Gastrocnemius medialis (tissue), 4 donors: ENCODE results near the gene CMTM6.

Experiments used
- POLR2A ChIP-seq, 2 donors: fragments of 450-650 bp; IDR thresholded peaks; one replicate each; pipeline ENCODE4 v1.6.1; 2017; ENCODE audit warnings: antibody characterized with exemption in 2 of 2, mild to moderate bottlenecking in 2 of 2, moderate library complexity in 2 of 2
- TF ChIP-seq, protein P1 (sequence below), 5 experiments: fragments of 450-650 bp in 3 of 5; fragments of 200-600 bp in 2 of 5; sonication (generic) in 2 of 5; IDR thresholded peaks in 4 of 5; conservative IDR thresholded peaks in 1 of 5; 1 replicate in 4 of 5; 2 replicates in 1 of 5; pipeline ENCODE4 v1.5.1; 2016 to 2019; ENCODE audit warnings: antibody characterized with exemption in 5 of 5, mild to moderate bottlenecking in 3 of 5, moderate library complexity in 3 of 5

- TF ChIP-seq, protein P1, sequence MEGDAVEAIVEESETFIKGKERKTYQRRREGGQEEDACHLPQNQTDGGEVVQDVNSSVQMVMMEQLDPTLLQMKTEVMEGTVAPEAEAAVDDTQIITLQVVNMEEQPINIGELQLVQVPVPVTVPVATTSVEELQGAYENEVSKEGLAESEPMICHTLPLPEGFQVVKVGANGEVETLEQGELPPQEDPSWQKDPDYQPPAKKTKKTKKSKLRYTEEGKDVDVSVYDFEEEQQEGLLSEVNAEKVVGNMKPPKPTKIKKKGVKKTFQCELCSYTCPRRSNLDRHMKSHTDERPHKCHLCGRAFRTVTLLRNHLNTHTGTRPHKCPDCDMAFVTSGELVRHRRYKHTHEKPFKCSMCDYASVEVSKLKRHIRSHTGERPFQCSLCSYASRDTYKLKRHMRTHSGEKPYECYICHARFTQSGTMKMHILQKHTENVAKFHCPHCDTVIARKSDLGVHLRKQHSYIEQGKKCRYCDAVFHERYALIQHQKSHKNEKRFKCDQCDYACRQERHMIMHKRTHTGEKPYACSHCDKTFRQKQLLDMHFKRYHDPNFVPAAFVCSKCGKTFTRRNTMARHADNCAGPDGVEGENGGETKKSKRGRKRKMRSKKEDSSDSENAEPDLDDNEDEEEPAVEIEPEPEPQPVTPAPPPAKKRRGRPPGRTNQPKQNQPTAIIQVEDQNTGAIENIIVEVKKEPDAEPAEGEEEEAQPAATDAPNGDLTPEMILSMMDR (IDR thresholded peaks at IDR 0.05 in 4 of 5, conservative IDR thresholded peaks at IDR 0.05 in 1 of 5): no peak
- no peak for TF ChIP-seq POLR2A (IDR thresholded peaks at IDR 0.05)
Measured at GRCh38 chr3:32449691-32450090, 53.0 kb downstream of the CMTM6 start.
